GM19025 (cell line): ENCODE results near the gene PBX3.

Experiments used
- ATAC-seq: cut with Tn5 transposase; IDR thresholded peaks from one replicate; pipeline ENCODE4 v1.9.1; 2021; ENCODE audit warnings: mild to moderate bottlenecking, low read depth, moderate library complexity; ENCODE audit not compliant: unreplicated experiment

PBX3 gene

DNA sequence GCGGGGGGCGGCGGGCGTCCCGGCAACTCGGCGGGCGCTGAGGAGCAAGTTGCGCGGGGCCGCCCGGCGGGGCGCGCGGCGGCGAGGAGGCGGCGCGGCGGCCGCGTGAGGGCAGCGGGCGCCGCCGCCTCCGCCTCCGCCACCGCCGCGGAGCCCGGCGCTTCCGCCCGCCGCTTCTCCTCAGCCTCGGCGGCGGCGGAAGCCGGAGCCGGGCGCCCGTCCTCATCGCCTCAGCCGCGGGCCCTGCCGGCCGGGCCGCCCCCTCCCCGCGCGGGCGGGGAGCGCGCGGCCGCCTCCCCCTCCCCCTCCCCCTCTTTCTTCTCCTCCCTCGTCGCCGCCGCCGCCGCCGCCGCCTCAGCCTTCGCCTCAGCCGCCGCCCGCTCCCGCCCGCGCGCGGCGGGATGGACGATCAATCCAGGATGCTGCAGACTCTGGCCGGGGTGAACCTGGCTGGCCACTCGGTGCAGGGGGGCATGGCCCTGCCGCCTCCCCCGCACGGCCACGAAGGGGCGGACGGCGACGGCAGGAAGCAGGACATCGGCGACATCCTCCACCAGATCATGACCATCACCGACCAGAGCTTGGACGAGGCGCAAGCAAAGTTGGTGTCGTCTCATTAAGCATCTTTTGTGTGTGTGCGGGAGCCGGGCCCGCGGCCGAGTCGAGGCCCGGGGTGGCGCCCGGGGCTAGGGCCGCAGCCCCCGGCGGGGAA, at the start of gene PBX3:
TSS of gene PBX3 (plus strand) at position 321 of the 712 bp plus-strand sequence.
- ATAC-seq: peak; percentile 8

DNA sequence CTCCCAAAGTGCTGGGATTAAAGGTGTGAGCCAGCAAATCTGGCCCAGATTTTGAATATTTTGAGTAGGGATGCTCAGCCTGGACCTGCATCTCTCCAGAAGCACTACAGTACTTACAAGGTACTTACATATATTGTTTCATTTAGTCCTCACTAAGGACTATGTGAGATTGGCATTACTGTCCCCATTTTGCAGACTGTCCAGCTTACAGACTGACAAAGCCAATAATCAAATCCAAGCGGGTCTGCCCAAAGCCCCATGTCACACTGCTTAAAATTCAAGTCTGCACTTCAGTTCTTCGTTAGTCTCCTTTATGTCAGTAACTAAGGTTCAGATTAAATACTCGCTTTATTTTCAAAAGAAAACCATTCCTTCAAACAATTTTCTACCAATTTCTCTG, 47.3 kb upstream of the PBX3 start:
- ATAC-seq: no peak

DNA sequence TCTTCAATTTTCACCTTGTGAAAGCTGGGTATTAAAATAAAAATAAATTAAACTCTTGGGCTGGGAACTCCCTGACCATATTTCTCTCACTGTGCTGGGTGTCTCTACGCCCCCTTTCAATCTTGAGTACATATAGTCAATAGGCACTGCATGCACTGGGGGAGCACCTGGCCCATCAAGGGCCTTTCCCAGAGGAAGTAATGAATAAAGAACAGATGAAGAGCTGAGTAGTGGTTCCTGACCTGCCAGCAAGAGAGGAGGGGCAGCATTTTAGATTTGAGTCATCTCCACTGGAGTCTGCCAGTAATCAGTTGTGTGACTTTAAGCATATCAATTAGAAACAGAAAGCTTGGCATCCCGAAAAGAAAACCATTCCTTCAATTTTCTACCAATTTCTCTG, 46.4 kb upstream of the PBX3 start:
- peak; percentile 94 for ATAC-seq

DNA sequence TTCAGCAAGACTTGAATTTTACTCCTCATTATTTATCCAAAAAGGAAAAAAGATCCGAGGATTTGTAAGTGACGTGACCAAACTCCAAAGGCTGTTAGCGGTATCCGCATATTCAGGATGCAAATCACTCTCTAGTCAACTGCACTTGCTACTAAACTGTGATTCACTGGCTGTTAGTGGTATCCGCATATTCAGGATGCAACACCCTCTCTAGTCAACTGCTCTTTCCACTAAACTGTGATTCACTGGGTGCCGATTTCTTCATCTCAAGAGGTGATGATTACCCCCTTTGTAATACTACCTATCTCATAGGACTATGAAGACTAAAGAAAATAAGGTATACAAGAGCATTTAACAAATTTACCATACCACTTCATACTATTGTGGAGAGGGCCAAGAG, 45.8 kb upstream of the PBX3 start:
- no peak for ATAC-seq

DNA sequence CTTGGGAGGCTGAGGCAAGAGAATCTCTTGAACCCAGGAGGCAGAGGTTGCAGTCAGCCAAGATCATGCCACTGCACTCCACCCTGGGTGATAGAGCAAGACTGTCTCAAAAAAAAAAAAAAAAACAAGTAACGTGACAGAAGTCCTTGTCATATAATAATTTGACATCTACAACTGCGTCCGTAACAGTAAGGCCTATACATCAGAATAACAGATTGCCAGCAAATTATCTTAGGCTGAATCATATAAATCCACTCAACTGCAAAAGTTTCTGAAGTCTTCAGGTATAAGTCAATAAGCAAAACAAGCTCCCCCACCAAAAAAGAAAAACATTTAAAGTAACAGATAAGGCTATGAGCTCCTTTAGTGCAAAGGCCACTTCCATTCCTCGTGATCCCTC, 43.5 kb upstream of the PBX3 start:
- no peak for ATAC-seq

DNA sequence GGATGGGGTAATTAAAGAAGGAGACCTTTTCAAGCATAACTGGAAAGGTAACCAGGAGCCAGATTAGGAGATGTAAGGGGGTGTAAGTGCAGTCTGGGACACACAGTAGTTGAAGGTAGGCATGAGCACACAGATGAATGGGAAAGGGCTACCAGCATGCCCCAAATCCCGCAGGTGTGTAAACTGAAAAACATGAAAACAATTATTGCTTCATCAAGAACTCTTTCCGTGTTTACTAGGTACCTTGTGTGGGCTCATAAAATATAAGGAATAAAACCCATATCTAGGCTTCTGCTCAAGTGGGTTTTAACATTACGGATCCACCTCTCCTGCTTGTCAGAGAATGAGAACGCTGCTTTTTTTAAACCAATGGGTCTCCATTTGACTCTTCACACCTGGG, 41.3 kb upstream of the PBX3 start:
- no peak for ATAC-seq

DNA sequence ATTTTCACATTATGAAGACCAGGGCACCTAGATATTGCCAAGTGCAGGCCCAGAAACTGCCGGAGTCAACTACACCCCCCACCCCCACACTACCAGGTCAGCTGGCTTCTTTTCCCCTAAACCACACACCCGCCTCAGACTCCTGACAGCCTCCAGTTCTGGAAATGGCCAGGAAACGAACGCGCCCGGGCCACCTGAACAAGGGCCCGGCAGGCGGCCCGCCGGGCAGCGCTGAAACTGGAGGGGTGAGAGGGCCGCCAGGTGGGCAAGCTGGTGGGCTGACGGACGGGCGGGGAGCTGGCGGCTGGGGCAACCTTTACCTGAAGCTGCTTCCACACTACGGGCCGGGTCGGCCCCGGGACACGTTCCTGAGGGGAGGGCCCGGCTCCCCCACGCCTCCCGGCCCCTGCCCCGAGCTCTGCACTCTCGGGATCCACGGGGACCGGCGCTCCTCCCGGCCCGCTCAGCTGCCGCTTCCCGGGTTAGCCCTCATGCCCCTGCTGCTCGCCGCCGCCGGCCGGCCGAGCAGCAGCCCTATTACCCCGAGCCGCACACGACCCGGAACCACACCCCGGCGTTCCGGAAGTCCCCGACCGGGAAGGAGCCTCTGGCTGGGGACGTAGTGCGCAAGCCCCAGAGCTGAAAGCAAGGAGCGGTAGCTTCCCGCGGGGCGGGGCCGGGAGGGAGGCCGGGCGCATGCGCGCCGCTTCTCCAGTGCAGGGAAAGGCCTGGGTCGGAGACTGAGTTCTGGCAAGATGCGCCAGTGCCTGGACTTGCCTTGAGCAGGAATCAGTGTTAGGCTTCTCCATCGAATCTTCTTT, 40.3 kb upstream of the PBX3 start, which contains the start of gene MAPKAP1:
TSS of gene MAPKAP1 (minus strand) at position 558 of the 821 bp plus-strand sequence. CDS start 34,634 bp downstream, outside the sequence.
- peak; percentile 95 for ATAC-seq

DNA sequence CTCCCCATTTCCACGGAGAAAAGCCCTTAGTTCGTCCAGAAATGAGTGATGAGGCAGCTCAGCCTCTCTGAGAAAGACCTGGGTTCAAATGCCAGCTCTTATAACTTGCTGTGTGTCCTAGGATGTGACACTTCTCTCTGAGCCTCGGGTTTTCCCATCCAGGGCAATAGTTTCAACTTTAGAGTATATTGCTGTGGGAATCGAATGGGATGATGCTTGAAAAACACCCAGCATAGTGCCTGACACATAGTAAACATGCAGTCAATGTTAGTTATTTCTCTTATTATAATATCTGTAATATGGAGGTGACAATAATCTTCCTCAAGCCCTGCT, 39.7 kb upstream of the PBX3 start:
- ATAC-seq: peak; percentile 18

DNA sequence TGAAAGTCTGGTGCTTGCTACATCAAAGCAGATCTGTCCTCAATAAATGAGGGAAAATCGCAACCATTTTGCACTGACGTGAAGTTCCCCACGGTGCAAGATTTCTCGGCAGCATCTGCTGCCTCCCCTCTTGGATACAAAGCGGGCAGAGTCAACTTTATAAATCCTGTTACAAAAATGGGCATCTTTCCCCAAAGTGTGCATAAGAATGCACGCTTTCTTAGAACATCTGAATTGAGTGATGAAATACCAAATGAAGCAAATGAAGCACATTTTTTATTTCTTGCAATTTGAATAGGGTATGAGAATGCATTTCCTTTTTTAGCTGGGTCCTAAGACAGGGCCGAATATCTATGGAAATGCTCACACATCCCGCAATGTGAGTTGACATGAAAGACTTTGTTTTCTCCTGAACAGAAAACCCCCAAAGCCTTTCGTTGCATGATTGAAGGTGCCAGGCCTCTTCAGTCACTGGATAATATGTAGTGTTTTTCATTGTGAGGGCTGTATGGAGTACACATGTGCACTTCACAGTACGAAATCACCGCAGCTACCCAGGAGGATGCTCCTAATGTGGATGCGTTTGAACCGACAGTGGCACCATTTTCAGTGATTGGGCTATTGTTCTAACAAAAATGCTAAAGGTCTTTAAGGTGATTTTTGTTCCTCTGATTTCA, 20.6 kb upstream of the PBX3 start:
- ATAC-seq: no peak

DNA sequence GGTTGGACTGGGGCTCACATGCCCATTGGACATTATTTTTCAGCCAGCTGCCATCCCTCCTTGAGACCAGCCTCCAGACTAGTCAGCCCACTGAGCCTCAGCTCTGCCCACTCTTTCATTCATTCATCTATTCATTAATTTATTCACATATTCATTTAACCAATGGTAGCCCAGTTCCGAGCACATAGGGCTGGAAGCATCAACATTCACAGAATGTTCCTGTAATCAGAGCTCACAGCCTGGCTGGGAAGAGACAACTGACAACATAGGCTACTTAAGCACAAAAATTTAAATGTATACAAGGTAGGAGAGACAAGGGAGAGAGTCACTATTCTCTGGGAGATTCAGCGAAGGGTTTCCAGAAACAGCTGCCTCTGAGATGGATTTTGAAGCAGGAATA, 17.0 kb upstream of the PBX3 start:
- ATAC-seq: no peak

DNA sequence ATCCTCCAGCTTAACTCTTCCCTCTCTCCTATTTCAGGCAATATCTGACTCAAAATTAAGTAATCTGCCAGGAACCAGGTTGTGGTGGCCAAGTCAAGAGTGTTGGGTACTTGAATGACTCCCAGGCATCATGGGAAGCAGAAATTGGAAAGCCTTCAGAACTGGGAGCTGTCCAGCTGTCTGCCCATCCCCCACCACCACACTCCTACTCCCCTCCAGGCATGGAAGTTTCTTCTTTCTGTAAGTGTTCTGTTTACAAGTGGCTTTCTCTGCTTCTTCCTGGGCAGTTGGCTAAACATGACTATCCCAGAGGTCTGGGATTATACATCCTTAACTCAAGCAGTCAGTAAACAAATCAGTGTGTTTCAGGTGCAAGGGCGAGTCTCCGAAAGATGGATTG, 14.6 kb upstream of the PBX3 start:
- ATAC-seq: no peak

DNA sequence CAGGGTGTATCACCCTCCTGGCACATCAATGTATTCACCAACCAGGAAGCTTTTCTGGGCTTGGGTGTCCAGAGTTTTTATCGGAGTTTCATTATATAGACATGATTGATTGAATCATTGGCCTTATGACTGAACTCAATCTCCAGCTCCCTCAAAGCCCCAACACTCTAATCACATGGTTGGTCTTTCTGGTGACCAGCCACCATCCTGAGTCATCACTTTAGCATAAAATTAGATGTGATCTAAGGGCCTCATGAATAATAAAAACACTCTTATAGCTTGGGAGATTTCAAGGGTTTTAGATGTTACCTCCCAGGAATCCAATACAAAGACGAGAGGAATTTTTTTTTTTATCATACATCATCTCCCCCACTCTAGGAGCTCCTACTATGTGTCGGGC, 7.7 kb upstream of the PBX3 start:
- ATAC-seq: no peak

DNA sequence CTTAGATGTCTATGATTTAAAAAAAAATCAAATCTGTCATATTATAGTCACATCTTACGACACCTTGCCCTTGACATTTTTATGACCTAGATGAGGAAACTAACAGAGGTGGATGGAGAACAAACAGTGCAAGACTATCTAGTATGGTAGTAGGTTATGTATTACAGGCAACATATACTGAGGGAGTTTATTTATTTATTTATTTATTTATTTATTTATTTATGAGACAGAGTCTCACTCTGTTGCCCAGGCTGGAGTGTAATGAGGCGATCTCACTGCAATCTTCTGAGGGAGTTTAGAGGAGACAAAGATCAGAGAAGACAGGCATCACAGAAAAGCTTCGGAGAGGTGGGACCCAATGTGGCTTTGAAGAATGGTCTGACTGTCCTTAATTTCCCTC, 4.5 kb upstream of the PBX3 start:
- ATAC-seq: no peak

DNA sequence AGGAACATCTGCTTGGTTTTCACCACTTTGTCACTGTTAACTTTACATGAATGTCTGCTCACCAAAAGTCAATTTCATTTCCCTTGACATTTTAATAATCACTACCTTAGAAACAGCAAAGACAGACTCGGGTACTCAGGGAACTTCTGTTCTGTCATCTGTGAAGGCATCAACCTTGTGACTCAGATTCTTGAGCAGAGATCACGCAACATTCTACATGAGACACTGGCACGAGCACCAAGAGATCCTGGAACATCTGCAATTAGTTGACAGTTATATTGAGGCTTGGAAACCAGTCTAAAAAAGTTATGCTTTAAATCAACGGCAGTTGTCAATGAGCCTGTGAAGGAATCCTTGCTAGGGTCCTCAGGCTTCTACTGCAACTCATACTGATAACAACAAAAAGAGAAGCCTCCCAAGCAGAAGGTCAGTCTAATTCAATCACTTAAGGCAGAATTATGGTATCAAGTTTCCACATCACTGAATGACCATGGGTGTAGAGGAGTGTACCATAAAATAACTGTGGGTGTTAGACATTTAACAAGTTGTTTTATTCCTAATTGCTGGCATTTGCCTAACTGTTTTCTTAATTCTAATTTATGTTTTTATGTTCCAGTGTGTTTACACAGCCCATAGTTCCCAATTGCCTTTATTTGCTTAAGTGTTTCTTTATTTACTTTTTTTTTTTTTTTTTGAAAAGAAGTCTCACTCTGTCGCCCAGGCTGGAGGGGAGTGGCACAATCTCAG, 3.3 kb upstream of the PBX3 start:
- no peak for ATAC-seq

DNA sequence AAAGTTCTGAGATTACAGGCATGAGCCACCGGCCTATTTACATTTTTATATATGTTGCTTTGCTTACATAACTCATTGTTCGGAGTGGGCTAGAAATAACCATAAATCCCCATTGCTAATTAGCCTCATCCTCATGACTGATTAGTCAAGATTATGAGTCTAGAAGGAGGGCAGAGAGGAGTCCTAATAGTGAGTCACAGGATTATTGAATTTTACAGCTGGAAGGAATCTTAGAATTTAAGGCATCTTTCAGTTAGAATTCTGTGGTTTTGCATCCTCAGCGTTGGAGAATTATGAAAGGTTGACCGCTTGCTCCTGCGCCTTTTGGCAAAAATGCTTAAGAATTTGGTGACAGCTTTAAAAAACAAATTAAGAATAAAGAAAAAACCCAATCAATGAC, 2.6 kb upstream of the PBX3 start:
- no peak for ATAC-seq

DNA sequence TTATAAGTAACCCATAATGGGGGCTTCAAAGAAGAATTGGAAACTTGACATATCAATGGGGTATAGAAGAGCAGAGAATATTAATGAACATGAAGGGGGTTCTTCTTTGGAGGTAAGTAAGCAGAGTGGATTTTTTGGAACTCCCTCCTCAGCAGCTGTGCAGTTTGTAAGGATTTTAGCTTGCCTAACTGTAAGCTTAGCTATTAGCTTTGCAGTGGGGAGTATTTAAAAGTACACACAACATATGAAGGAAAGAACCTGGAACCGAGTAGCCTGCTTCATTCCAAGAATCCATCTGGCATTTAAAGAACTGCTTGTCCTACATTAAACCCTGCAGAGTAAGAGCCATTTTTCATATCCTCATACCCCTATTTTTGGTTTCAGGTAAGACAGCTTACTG, 2.2 kb upstream of the PBX3 start:
- no peak for ATAC-seq

DNA sequence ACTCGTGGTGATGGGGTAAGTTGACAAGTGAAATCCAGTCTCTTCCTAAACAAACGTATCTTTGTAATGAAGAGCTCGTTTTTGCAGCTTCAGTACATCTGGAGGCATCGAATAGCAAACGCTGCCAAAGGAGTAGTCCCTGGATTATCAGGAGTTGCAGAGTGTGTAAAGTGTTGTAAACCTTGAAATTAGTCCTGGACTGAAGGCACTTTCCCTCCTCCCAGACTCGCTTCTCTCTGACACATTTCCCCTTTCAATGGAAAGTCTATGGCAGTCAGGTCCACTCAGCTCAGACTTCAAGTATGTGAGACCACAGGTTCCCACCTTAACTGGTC, 1.5 kb upstream of the PBX3 start:
- no peak for ATAC-seq

DNA sequence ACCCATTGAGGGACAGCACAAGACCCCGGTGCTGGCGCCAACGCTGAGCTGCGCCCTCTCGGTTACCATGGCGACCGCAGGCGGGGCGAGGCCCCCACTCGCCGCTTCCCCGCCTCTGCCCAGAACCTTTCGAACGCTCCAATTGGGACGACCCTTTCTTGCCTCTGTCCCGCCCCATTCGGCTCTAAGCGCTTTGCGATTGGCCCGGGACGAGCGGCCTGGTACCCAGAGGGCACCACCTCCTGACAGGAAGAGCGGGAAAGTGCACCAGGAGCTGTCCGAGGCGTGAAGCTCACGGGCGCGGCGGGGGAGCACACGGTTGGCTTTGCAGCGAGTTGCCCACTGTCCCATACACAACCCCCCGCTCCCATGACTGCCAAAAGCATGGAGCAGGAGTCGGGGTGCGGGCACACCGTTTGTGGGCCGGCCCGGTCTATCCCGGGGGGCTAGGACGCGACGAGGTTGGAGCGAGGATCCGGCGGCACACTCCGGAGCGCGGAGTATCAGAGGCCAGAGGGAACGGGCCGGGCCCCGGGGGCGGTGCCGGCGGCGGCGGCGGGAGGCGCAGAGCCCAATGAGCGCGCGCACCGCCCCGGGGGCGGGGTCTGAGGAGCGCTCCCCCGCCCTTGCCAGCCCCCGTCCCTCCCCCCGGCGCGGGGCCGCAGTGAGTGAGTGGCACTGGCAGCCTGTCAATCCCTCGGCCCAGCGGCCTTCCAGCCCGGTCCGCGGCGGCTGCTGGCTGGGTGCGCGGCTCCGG, 978 bp upstream of the PBX3 start:
- ATAC-seq: peak; percentile 62

DNA sequence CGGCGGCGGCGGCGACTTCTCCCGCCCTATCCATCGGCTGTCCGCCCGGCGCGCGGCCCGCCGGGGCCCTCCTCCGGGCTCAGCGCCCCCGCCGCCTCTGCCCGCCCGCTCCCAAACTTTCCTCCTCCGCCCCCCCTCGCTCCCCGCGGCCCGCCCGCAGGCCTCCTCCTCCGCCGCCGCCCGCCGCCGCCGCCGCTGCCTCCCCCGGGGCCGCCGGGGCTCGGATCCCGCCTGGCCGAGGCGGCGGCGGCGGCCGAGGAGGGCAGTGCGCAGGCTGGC, 460 bp upstream of the PBX3 start:
- ATAC-seq: peak; percentile 12

DNA sequence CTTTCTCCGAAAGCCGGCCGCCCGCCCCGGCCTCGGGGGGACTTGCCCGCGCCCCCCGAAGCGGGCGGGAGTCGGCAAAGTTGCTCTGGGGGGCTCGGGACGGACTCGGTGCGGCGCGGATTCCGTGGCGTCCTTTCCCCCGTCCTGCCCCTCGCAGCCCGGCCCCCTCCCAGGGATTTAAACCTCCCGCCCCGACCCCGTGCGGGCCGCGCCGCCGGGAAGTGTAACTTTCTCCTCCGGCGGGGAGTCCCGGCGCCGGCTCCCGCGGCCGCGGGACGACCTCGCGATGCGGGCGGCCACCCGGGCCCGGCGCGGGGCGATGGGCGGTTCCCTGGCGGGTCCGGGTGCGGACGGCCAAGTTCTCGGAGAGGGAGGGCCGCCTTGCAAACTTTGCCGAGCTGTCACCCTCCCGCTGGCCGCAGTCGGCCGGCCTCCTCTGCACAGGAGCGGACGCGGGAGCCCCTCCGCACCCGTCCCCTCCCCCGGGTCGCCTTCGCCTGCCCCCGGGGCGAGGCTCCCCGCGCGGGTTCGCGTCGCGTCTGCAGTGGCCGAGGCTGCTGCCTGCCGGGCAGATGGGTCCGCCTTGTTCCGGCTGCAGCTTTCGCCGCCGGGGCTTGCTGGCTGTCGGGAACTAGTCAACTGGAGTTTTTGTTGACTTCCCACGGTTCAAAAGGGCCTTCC, 732 bp downstream of the PBX3 start:
- ATAC-seq: no peak
